Upper lobe of right lung (tissue), 1 donor: ENCODE data around the gene UNC5B. TPM values are rescaled to one million over a fixed set of nuclear protein-coding genes. Genes with fewer than 3 reads are reported as not detected.

Experiments
- ATAC-seq: fragments of 200-7000 bp; cut with Tn5 transposase; one replicate; pipeline ENCODE4 v1.9.1; 2020; ENCODE audit warnings: mild to moderate bottlenecking, moderate library complexity
- DNase-seq: peaks from one replicate; pipeline ENCODE4 v3.0.0-alpha.2; 2020
- H3K27ac ChIP-seq: fragments of 200-600 bp; one replicate; pipeline ENCODE4 v1.8.0; 2022
- H3K27me3 ChIP-seq: fragments of 200-600 bp; one replicate; pipeline ENCODE4 v1.8.0; 2022; ENCODE audit warnings: mild to moderate bottlenecking
- H3K36me3 ChIP-seq: fragments of 200-600 bp; one replicate; pipeline ENCODE4 v1.8.0; 2022
- H3K4me1 ChIP-seq: fragments of 200-600 bp; one replicate; pipeline ENCODE4 v1.8.0; 2022
- H3K4me3 ChIP-seq: fragments of 200-600 bp; one replicate; pipeline ENCODE4 v1.8.0; 2022; ENCODE audit warnings: mild to moderate bottlenecking
- H3K9me3 ChIP-seq: fragments of 200-600 bp; one replicate; pipeline ENCODE4 v1.8.0; 2022
- CTCF ChIP-seq: fragments of 200-600 bp; IDR thresholded peaks from one replicate; pipeline ENCODE4 v1.8.0; 2022; ENCODE audit warnings: antibody characterized with exemption
- intact Hi-C: fragments of 100-400 bp; cut with DNase I; formaldehyde crosslinking; loops from one replicate; pipeline ENCODE4 v1.11.0; 2022
- total RNA-seq: library from RNA; stranded (reverse); fragmentation: NEBNext Ultra II Directional; extraction: Animal tissue kit (Norgen Biotek cat#: 25700); gene quantifications from one replicate; pipeline ENCODE4 v1.2.1, GENCODE V29; 2021
- donor health status: DM: no; HTN: yes; CAD: no; lungs with severe emphysema.

The UNC5B gene
- total RNA-seq, 1 donor from 2014 or later, result 16.0 TPM

- TF ChIP-seq CTCF, result no peak
- Histone ChIP-seq H3K9me3 (no peaks in the 10 kb centered on the region), H3K27ac (peak overlapping the region; percentile 24), H3K36me3 (no peaks in the 10 kb centered on the region), H3K4me3 (no peak overlapping the region), H3K4me1 (peaks cover 18% of the 10 kb centered on the region), H3K27me3 (no peaks in the 10 kb centered on the region)
- intact Hi-C loops, result no loop called here
- ATAC-seq (peak; percentile 57), DNase-seq (no peak)
Observed at GRCh38 chr10:71344993-71345480, 132.7 kb downstream of the UNC5B start.

- ATAC-seq (no peak), DNase-seq (no peak)
- Histone ChIP-seq H3K36me3 (no peaks in the 10 kb centered on the region), H3K9me3 (no peaks in the 10 kb centered on the region), H3K4me1 (peaks cover 18% of the 10 kb centered on the region), H3K27me3 (no peaks in the 10 kb centered on the region), H3K27ac (no peak overlapping the region), H3K4me3 (no peak overlapping the region)
- TF ChIP-seq CTCF, result no peak
- intact Hi-C loops, result no loop called here
Observed at GRCh38 chr10:71345694-71346093, 133.3 kb downstream of the UNC5B start.

GRCh38 chr10:71346731-71347130, 134.4 kb downstream of the UNC5B start:
- no peaks in the 10 kb centered on the region for H3K36me3 ChIP-seq
- H3K9me3 ChIP-seq, result no peaks in the 10 kb centered on the region
- no peaks in the 10 kb centered on the region for H3K27me3 ChIP-seq
- DNase-seq (peak; percentile 28), ATAC-seq (no peak)
- intact Hi-C loops, result no loop called here
- no peak for TF ChIP-seq CTCF
- no peak overlapping the region for H3K27ac ChIP-seq
- no peak overlapping the region for H3K4me3 ChIP-seq
- peaks cover 18% of the 10 kb centered on the region for H3K4me1 ChIP-seq

- H3K36me3 ChIP-seq, result peaks cover 3% of the 10 kb centered on the region
- no peaks in the 10 kb centered on the region for H3K27me3 ChIP-seq
- no peak overlapping the region for H3K4me3 ChIP-seq
- DNase-seq (no peak), ATAC-seq (no peak)
- TF ChIP-seq CTCF, result no peak
- no peak overlapping the region for H3K27ac ChIP-seq
- H3K9me3 ChIP-seq, result no peaks in the 10 kb centered on the region
- peaks cover 18% of the 10 kb centered on the region for H3K4me1 ChIP-seq
- intact Hi-C loops, result no loop called here
Observed at GRCh38 chr10:71347587-71348395, 135.4 kb downstream of the UNC5B start.

GRCh38 chr10:71348850-71349249, 136.5 kb downstream of the UNC5B start:
- H3K9me3 ChIP-seq, result no peaks in the 10 kb centered on the region
- H3K27me3 ChIP-seq, result no peaks in the 10 kb centered on the region
- ATAC-seq, result no peak
- no peak overlapping the region for H3K27ac ChIP-seq
- no peak for TF ChIP-seq CTCF
- no peak overlapping the region for H3K4me3 ChIP-seq
- intact Hi-C loops, result no loop called here
- DNase-seq, result no peak
- peaks cover 8% of the 10 kb centered on the region for H3K4me1 ChIP-seq
- H3K36me3 ChIP-seq, result peaks cover 6% of the 10 kb centered on the region
